Fibroblast of villous mesenchyme (primary cell): ENCODE measurements around the gene GNAI3. TPM values are rescaled to one million over a fixed set of nuclear protein-coding genes. Genes with fewer than 3 reads are reported as not detected.

Source experiments
- DNase-seq: peaks from one replicate; pipeline ENCODE4 v3.0.0-alpha.2; 2010; ENCODE audit warnings: low read depth
- H3K4me3 ChIP-seq: 2 replicates; pipeline ENCODE4 v1.5.1; 2011; ENCODE audit warnings: low read depth, mild to moderate bottlenecking, low read length
- CTCF ChIP-seq: IDR thresholded peaks from 2 replicates; pipeline ENCODE4 v1.5.1; 2012; ENCODE audit warnings: low read depth, mild to moderate bottlenecking, low read length; ENCODE audit not compliant: insufficient read depth
- total RNA-seq: library from RNA; depleted of rRNA; stranded (reverse); fragments of >200 nt; gene quantifications from 2 replicates; pipeline ENCODE4 v1.2.3, GENCODE V29; 2012

The GNAI3 gene
- total RNA-seq, 1 donor = 17.3 TPM

GRCh38 chr1:109610609-109611307, 62.3 kb downstream of the GNAI3 start:
- H3K4me3 ChIP-seq = no peak overlapping the region
- peak; percentile 22 for DNase-seq
- no peak for TF ChIP-seq CTCF

- no peak for DNase-seq
- no peak overlapping the region for H3K4me3 ChIP-seq
- TF ChIP-seq CTCF = no peak
Observed at GRCh38 chr1:109611308-109611990, 63.0 kb downstream of the GNAI3 start.

- TF ChIP-seq CTCF = no peak
- DNase-seq = no peak
Observed at GRCh38 chr1:109613361-109614147, 65.1 kb downstream of the GNAI3 start.

GRCh38 chr1:109615879-109616278, 67.5 kb downstream of the GNAI3 start:
- no peak overlapping the region for H3K4me3 ChIP-seq
- TF ChIP-seq CTCF = no peak
- DNase-seq = peak; percentile 26

More at GRCh38 chr1:109613361-109614147, 65.1 kb downstream of the GNAI3 start:
- no peak overlapping the region for H3K4me3 ChIP-seq

GRCh38 chr1:109616391-109616790, 68.0 kb downstream of the GNAI3 start:
- H3K4me3 ChIP-seq = no peak overlapping the region
- no peak for TF ChIP-seq CTCF
- DNase-seq = no peak

GRCh38 chr1:109617291-109617801, 68.9 kb downstream of the GNAI3 start:
- TF ChIP-seq CTCF = no peak
- no peak overlapping the region for H3K4me3 ChIP-seq
- peak; percentile 92 for DNase-seq
